GM12874 (cell line): ENCODE measurements around the gene DIP2C.

Experiments used
- TF ChIP-seq, protein P1 (sequence below): IDR thresholded peaks from 2 replicates; pipeline ENCODE4 v1.5.1; 2011; ENCODE audit warnings: low read depth, mild to moderate bottlenecking, control low read depth, low read length, moderate library complexity; ENCODE audit not compliant: insufficient read depth

DIP2C gene

DNA sequence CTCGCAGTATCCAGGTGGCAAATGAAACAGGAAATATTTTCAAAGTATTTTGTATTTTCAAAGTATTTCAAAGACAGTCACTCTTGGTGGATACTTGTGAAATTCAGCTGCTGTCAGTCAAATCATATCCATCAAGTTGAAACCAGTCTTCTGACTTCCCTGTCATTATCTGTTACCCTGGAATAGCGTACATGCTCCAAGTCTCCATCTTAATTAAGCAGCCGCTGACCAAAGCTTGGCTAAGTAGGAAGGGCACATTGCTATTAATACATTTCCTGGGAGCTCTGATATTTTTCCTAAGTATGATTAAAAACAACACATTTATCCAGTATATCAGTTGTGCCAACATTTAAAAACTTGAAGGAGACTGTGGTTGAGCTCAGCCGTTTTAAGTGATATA lies 442.0 kb downstream of the DIP2C start:
- TF ChIP-seq, protein P1, sequence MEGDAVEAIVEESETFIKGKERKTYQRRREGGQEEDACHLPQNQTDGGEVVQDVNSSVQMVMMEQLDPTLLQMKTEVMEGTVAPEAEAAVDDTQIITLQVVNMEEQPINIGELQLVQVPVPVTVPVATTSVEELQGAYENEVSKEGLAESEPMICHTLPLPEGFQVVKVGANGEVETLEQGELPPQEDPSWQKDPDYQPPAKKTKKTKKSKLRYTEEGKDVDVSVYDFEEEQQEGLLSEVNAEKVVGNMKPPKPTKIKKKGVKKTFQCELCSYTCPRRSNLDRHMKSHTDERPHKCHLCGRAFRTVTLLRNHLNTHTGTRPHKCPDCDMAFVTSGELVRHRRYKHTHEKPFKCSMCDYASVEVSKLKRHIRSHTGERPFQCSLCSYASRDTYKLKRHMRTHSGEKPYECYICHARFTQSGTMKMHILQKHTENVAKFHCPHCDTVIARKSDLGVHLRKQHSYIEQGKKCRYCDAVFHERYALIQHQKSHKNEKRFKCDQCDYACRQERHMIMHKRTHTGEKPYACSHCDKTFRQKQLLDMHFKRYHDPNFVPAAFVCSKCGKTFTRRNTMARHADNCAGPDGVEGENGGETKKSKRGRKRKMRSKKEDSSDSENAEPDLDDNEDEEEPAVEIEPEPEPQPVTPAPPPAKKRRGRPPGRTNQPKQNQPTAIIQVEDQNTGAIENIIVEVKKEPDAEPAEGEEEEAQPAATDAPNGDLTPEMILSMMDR, result no peak

GRCh38 chr10:246431-246830 lies 443.0 kb downstream of the DIP2C start:
- TF ChIP-seq, protein P1, result no peak

DNA sequence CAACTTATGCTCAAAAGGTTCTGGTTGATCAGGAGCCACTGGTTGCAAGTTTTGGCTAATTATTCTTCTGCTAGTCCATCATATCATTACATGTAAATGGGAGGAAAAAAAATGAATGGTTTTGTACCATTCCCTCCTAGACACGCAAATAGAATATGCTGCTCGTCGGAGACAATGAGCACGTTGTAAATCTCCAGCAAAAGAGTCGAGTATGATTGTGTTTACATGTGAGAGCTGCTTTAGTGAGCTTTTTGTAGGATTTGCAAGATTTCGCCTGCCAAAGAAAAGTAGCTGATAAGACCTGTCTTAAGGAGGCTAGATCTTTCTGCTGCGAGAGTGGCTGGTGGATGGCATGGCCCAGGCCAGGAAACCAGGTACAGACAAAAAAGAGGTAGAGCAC lies 445.2 kb downstream of the DIP2C start:
- TF ChIP-seq, protein P1, result no peak

GRCh38 chr10:241966-242643 lies 447.4 kb downstream of the DIP2C start:
- TF ChIP-seq, protein P1, result no peak

GRCh38 chr10:241451-241850 lies 448.0 kb downstream of the DIP2C start:
- TF ChIP-seq, protein P1, result no peak

- TF ChIP-seq, protein P1, result no peak
Measured at GRCh38 chr10:239109-239508, 450.4 kb downstream of the DIP2C start.

DNA sequence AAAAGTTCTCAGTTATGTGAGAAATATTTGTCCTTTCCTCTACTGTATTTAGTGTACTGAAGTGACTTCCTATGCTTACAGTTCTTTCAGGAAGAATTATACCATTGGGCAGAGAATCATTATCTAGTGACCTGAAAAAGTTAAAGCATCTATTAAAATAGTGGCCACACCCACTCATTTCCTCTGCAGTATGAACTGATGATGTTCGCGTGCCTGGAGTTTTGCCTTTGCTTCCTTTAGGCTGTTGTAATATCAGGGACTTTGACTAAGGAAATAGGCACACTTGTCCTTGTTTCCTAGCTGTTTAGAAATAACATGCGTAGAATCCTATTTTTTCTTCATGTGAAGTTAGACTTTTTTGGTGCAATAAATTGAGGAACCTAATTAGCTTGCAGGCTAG lies 453.6 kb downstream of the DIP2C start:
- TF ChIP-seq, protein P1, result no peak
